ENCODE measurements around the gene TTC21A. TPM values are rescaled to one million over a fixed set of nuclear protein-coding genes. Genes with fewer than 3 reads are reported as not detected.

The TTC21A gene
- total and polyA plus RNA-seq, 4 experiments from 2014 or later: 1.1 to 3.9 (median 3.0) TPM; not detected in 1

DNA sequence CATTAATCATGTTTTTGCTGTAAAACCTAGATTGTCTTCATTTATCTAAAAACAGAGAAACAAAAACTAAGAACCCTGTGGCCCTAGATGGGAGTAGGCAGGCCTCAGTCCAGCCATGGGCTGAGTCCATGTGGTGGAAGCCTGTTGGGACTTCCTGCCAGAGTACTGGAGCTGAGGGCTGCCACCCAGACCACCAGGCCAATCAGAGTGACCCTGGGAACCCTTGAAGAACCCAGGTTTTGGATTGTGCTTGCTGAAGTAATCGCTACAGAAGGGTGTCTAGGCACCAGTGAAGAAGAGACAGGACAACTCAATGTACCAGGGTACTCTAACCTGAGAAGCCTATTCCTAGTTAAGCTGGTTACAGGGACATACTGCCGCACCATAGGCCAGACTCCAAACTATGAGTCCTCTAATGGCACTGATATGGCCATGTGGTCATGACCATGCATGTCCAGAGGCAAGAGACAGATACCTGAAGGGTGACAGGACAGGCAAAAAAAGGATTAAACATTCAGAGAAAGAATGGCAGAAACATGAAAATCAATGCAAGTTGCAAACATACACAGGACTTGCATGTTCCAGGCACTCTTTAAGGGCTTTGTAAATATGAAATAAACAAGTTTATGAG lies 33.0 kb downstream of the TTC21A start:
- CTCF ChIA-PET (ENCODE audit: partially characterized antibody): interaction anchor here (0.8 to 1.1 kb wide), 2 partner anchors 14 to 150 kb away, joined by 3 to 4 read pairs; no protein-coding TSS in a partner anchor
- Histone ChIP-seq H3K27ac (ENCODE audit: low read depth, low read length) (no peak overlapping the region), H3K27me3 (ENCODE audit: insufficient read depth, low read length) (no peaks in the 10 kb centered on the region), H3K4me1 (ENCODE audit: insufficient read depth, low read length) (peaks cover 3% of the 10 kb centered on the region), H3K9me3 (ENCODE audit: control insufficient read depth in 1 of 2, low read length in 2 of 2) (no peaks in the 10 kb centered on the region), H3K36me3 (ENCODE audit: insufficient read depth, low read length) (peaks cover 39% of the 10 kb centered on the region), H3K4me3 (ENCODE audit: low read length in 2 of 2) (no peak overlapping the region)
- intact Hi-C loops (cut with micrococcal nuclease): no loop called here
- Mint-ChIP-seq H3K9me3 (peaks cover 0 to 10% (median 0%) of the 10 kb centered on the region in 8 donors), H3K4me3 (peak overlapping the region in 1 of 8 donors; percentile 29), H3K27ac (peak overlapping the region in 6 of 7 donors; percentile 54 to 97 (median 83)), H3K27me3 (no peaks in the 10 kb centered on the region), H3K4me1 (peaks cover 2 to 55% (median 13%) of the 10 kb centered on the region in 4 donors), H3K36me3 (peaks cover 26 to 59% of the 10 kb centered on the region in 2 donors)
- POLR2A ChIA-PET (ENCODE audit: partially characterized antibody): no interaction called here
- no peak for DNase-seq

- POLR2A ChIA-PET (ENCODE audit: partially characterized antibody): no interaction called here
- Histone ChIP-seq H3K27ac (ENCODE audit: low read depth, low read length) (no peak overlapping the region), H3K36me3 (ENCODE audit: insufficient read depth, low read length) (peaks cover 47% of the 10 kb centered on the region), H3K4me1 (ENCODE audit: insufficient read depth, low read length) (peaks cover 9% of the 10 kb centered on the region), H3K9me3 (ENCODE audit: control insufficient read depth in 1 of 2, low read length in 2 of 2) (no peaks in the 10 kb centered on the region), H3K27me3 (ENCODE audit: insufficient read depth, low read length) (no peaks in the 10 kb centered on the region), H3K4me3 (ENCODE audit: low read length in 2 of 2) (no peak overlapping the region)
- H3K9me3 Mint-ChIP-seq: peaks cover 0 to 10% (median 0%) of the 10 kb centered on the region in 8 donors
- peak overlapping the region in 4 of 8 donors; percentile 12 to 39 (median 25) for H3K4me3 Mint-ChIP-seq
- H3K36me3 Mint-ChIP-seq: peaks cover 35 to 69% of the 10 kb centered on the region in 2 donors
- DNase-seq: no peak
- intact Hi-C loops (cut with micrococcal nuclease): no loop called here
- peak overlapping the region in 6 of 7 donors; percentile 68 to 97 (median 84) for H3K27ac Mint-ChIP-seq
- no peaks in the 10 kb centered on the region for H3K27me3 Mint-ChIP-seq
- H3K4me1 Mint-ChIP-seq: peaks cover 5 to 61% (median 19%) of the 10 kb centered on the region in 4 donors
- CTCF ChIA-PET (ENCODE audit: partially characterized antibody): interaction anchor here (0.8 to 1.5 kb wide), 3 partner anchors 15 to 149 kb away, joined by 3 to 7 read pairs (median 4); no protein-coding TSS in a partner anchor
Measured at GRCh38 chr3:39141171-39141995, 33.9 kb downstream of the TTC21A start.

DNA sequence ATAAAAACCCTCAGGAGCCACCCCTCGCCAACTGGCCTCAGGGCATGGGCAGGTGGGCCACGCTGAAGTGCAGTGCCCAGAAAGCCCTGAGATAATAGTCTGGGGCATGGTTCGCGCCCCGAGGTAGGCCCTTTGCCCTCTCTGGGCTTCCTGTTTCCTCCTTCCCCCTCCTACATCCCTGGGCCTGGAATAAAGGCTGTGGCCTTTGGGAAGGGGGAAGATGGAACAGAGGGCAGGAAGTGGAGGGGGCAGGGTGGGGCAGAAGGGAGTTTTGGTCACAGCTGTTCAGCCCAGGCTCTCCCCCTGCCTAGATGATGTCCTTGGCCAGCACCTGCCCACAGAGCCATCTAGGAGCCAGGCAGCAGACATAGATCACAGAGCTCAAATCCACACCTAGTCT lies 34.6 kb downstream of the TTC21A start:
- ChIA-PET POLR2A (ENCODE audit: partially characterized antibody) (no interaction called here), CTCF (ENCODE audit: partially characterized antibody) (interaction anchor here (1.1 to 1.5 kb wide), 2 partner anchors 14 to 146 kb away, joined by 3 to 7 read pairs; no protein-coding TSS in a partner anchor)
- Histone ChIP-seq H3K27ac (ENCODE audit: low read depth, low read length) (no peak overlapping the region), H3K4me1 (ENCODE audit: insufficient read depth, low read length) (peaks cover 16% of the 10 kb centered on the region), H3K4me3 (ENCODE audit: low read length in 2 of 2) (no peak overlapping the region), H3K9me3 (ENCODE audit: control insufficient read depth in 1 of 2, low read length in 2 of 2) (no peaks in the 10 kb centered on the region), H3K27me3 (ENCODE audit: insufficient read depth, low read length) (no peaks in the 10 kb centered on the region), H3K36me3 (ENCODE audit: insufficient read depth, low read length) (peaks cover 49% of the 10 kb centered on the region)
- no peak for DNase-seq
- intact Hi-C loops (cut with micrococcal nuclease): no loop called here
- peaks cover 41 to 74% of the 10 kb centered on the region in 2 donors for H3K36me3 Mint-ChIP-seq
- no peaks in the 10 kb centered on the region for H3K27me3 Mint-ChIP-seq
- H3K4me3 Mint-ChIP-seq: peak overlapping the region in 1 of 8 donors; percentile 39
- H3K9me3 Mint-ChIP-seq: peaks cover 0 to 10% (median 0%) of the 10 kb centered on the region in 8 donors
- H3K27ac Mint-ChIP-seq: peak overlapping the region in 4 of 7 donors; percentile 35 to 97 (median 65)
- H3K4me1 Mint-ChIP-seq: peaks cover 10 to 66% (median 25%) of the 10 kb centered on the region in 4 donors

- CTCF ChIA-PET (ENCODE audit: partially characterized antibody): interaction anchor here (0.8 to 1.5 kb wide), 3 partner anchors 15 to 145 kb away, joined by 3 read pairs; no protein-coding TSS in a partner anchor
Measured at GRCh38 chr3:39143051-39143885, 35.8 kb downstream of the TTC21A start.

GRCh38 chr3:39144095-39144747 lies 36.7 kb downstream of the TTC21A start:
- no peaks in the 10 kb centered on the region for H3K9me3 ChIP-seq (ENCODE audit: control insufficient read depth in 1 of 2, low read length in 2 of 2)
- intact Hi-C loops (cut with micrococcal nuclease): no loop called here
- Mint-ChIP-seq H3K4me3 (peak overlapping the region in 2 of 8 donors; percentile 59 to 60), H3K4me1 (peaks cover 30 to 82% (median 43%) of the 10 kb centered on the region in 4 donors), H3K36me3 (peaks cover 41 to 91% of the 10 kb centered on the region in 2 donors), H3K27ac (peak overlapping the region in 5 of 7 donors; percentile 31 to 97 (median 69)), H3K9me3 (peaks cover 0 to 6% (median 0%) of the 10 kb centered on the region in 8 donors), H3K27me3 (no peaks in the 10 kb centered on the region)
- DNase-seq: no peak
- H3K27me3 ChIP-seq (ENCODE audit: insufficient read depth, low read length): no peaks in the 10 kb centered on the region
- H3K36me3 ChIP-seq (ENCODE audit: insufficient read depth, low read length): peaks cover 49% of the 10 kb centered on the region
- ChIA-PET CTCF (ENCODE audit: partially characterized antibody) (interaction anchor here (1.5 kb wide), 1 partner anchor 144 kb away, joined by 3 read pairs; no protein-coding TSS in a partner anchor), POLR2A (ENCODE audit: partially characterized antibody) (no interaction called here)
- peaks cover 37% of the 10 kb centered on the region for H3K4me1 ChIP-seq (ENCODE audit: insufficient read depth, low read length)
- H3K27ac ChIP-seq (ENCODE audit: low read depth, low read length): no peak overlapping the region
- no peak overlapping the region for H3K4me3 ChIP-seq (ENCODE audit: low read length in 2 of 2)

More at GRCh38 chr3:39143051-39143885, 35.8 kb downstream of the TTC21A start:
- peak overlapping the region in 1 of 8 donors; percentile 54 for H3K4me3 Mint-ChIP-seq
- peak overlapping the region in 6 of 7 donors; percentile 12 to 97 (median 40) for H3K27ac Mint-ChIP-seq
- Histone ChIP-seq H3K27ac (ENCODE audit: low read depth, low read length) (no peak overlapping the region), H3K36me3 (ENCODE audit: insufficient read depth, low read length) (peaks cover 49% of the 10 kb centered on the region), H3K4me1 (ENCODE audit: insufficient read depth, low read length) (peaks cover 28% of the 10 kb centered on the region), H3K9me3 (ENCODE audit: control insufficient read depth in 1 of 2, low read length in 2 of 2) (no peaks in the 10 kb centered on the region), H3K27me3 (ENCODE audit: insufficient read depth, low read length) (no peaks in the 10 kb centered on the region), H3K4me3 (ENCODE audit: low read length in 2 of 2) (no peak overlapping the region)
- POLR2A ChIA-PET (ENCODE audit: partially characterized antibody): interaction anchor here (0.8 kb wide), 1 partner anchor 35 kb away, joined by 6 read pairs; no protein-coding TSS in a partner anchor
- peaks cover 21 to 73% (median 34%) of the 10 kb centered on the region in 4 donors for H3K4me1 Mint-ChIP-seq
- no peak for DNase-seq
- intact Hi-C loops (cut with micrococcal nuclease): no loop called here
- H3K36me3 Mint-ChIP-seq: peaks cover 41 to 82% of the 10 kb centered on the region in 2 donors
- H3K27me3 Mint-ChIP-seq: no peaks in the 10 kb centered on the region
- peaks cover 0 to 6% (median 0%) of the 10 kb centered on the region in 8 donors for H3K9me3 Mint-ChIP-seq

- no peak for DNase-seq
- intact Hi-C loops (cut with micrococcal nuclease): no loop called here
- POLR2A ChIA-PET (ENCODE audit: partially characterized antibody): no interaction called here
- Histone ChIP-seq H3K36me3 (ENCODE audit: insufficient read depth, low read length) (peaks cover 49% of the 10 kb centered on the region), H3K27me3 (ENCODE audit: insufficient read depth, low read length) (no peaks in the 10 kb centered on the region), H3K27ac (ENCODE audit: low read depth, low read length) (no peak overlapping the region), H3K4me1 (ENCODE audit: insufficient read depth, low read length) (peaks cover 44% of the 10 kb centered on the region), H3K9me3 (ENCODE audit: control insufficient read depth in 1 of 2, low read length in 2 of 2) (no peaks in the 10 kb centered on the region), H3K4me3 (ENCODE audit: low read length in 2 of 2) (no peak overlapping the region)
- Mint-ChIP-seq H3K27ac (peak overlapping the region in 6 of 7 donors; percentile 8 to 97 (median 46)), H3K27me3 (no peaks in the 10 kb centered on the region), H3K4me1 (peaks cover 37 to 88% (median 50%) of the 10 kb centered on the region in 4 donors), H3K4me3 (peak overlapping the region in 2 of 8 donors; percentile 59 to 60), H3K9me3 (peaks cover 0 to 8% (median 0%) of the 10 kb centered on the region in 8 donors), H3K36me3 (peaks cover 41 to 89% of the 10 kb centered on the region in 2 donors)
- CTCF ChIA-PET (ENCODE audit: partially characterized antibody): interaction anchor here (3.2 kb wide), 1 partner anchor 17 kb away, joined by 30 read pairs; no protein-coding TSS in a partner anchor
Measured at GRCh38 chr3:39144748-39145380, 37.4 kb downstream of the TTC21A start.
